K562 (cell line): ENCODE data around the gene ERICH6. TPM values are rescaled to one million over a fixed set of nuclear protein-coding genes. Genes with fewer than 3 reads are reported as not detected.

ENCODE experiments used
- BCOR ChIP-seq: fragments of 450-650 bp; IDR thresholded peaks from 2 replicates; pipeline ENCODE4 v1.6.1; 2016
- CEBPB ChIP-seq: fragments of 450-650 bp; IDR thresholded peaks from 2 replicates; pipeline ENCODE4 v1.6.1; 2016; ENCODE audit warnings: missing genetic modification characterization, missing compliant biosample characterization
- EZH2 ChIP-seq: IDR thresholded peaks from 2 replicates; pipeline ENCODE4 v1.6.1; 2012; ENCODE audit warnings: low read depth, mild to moderate bottlenecking, inconsistent platforms, low read length, borderline replicate concordance
- HDAC1 ChIP-seq, 2 experiments: fragments of 450-650 bp; IDR thresholded peaks; 2 replicates each; pipeline ENCODE4 v1.6.1; 2016 to 2017; ENCODE audit warnings: inconsistent platforms in 1 of 2, mild to moderate bottlenecking in 1 of 2, moderate library complexity in 1 of 2
- ILK ChIP-seq: fragments of 450-650 bp; IDR thresholded peaks from 2 replicates; pipeline ENCODE4 v1.6.1; 2016; ENCODE audit warnings: missing genetic modification characterization, low read depth, mild to moderate bottlenecking, missing compliant biosample characterization, moderate library complexity, borderline replicate concordance
- KLF6 ChIP-seq: fragments of 250-450 bp; sonication (Bioruptor Pico); IDR thresholded peaks from 2 replicates; pipeline ENCODE4 v1.4.0; 2020; ENCODE audit warnings: mild to moderate bottlenecking, moderate library complexity, borderline replicate concordance
- ZBTB49 ChIP-seq: sonication (generic); formaldehyde crosslinking; IDR thresholded peaks from 2 replicates; pipeline ENCODE4 v1.8.0; 2022; ENCODE audit warnings: missing genetic modification reagents, mild to moderate bottlenecking, borderline replicate concordance
- polyA plus RNA-seq, 8 experiments: library from polyadenylated mRNA; depleted of rRNA in 4 of 8; stranded (reverse) in 5 of 8; unstranded in 3 of 8; fragments of >200 nt; fragmentation: Nextera tagmentation in 2 of 8; fragmentation: Illumina TruSeq in 1 of 8; extraction: Ambion mirVana in 2 of 8; extraction: Trizol in 1 of 8; gene quantifications; 2 replicates each; pipeline versions ENCODE4 v1.2.1 to v1.2.3, GENCODE V29; 2011 to 2014; ENCODE audit warnings: inconsistent platforms in 1 of 8, missing spikeins in 1 of 8
- total RNA-seq, 7 experiments: library from RNA; depleted of rRNA in 6 of 7; stranded (reverse); fragments of >200 nt in 6 of 7; fragmentation: Illumina TruSeq in 2 of 7; extraction: Trizol in 2 of 7; gene quantifications; 2 replicates each; pipeline versions ENCODE4 v1.2.1 to v1.2.3, GENCODE V29; 2011 to 2021; ENCODE audit warnings: low replicate concordance in 1 of 7
- TF ChIP-seq, protein P1 (sequence below): IDR thresholded peaks from 2 replicates; pipeline ENCODE4 v1.6.1; 2016; ENCODE audit warnings: missing genetic modification characterization, missing compliant biosample characterization
- TF ChIP-seq, protein P2 (sequence below): fragments of 450-650 bp; IDR thresholded peaks from 2 replicates; pipeline ENCODE4 v1.6.1; 2016; ENCODE audit warnings: low read depth
- TF ChIP-seq, protein P3 (sequence below): fragments of 150-350 bp; IDR thresholded peaks from 2 replicates; pipeline ENCODE4 v1.6.1; 2014; ENCODE audit warnings: low read depth, mild to moderate bottlenecking, low read length, borderline replicate concordance

Gene ERICH6
- total and polyA plus RNA-seq, 9 of the 15 experiments (the other 6 are each of a cell fraction or from before 2014, with no cell fraction given) = not detected

GRCh38 chr3:150733936-150734794 is 30.4 kb upstream of the ERICH6 start (continued):
- TF ChIP-seq ZBTB49 (CRISPR knock-in tag) (no peak), HDAC1 (IDR thresholded peaks at IDR 0.05) (peak in 1 of 2 experiments; percentile 34; a peak in 2 of 4 replicates), CEBPB (tag) (no peak), KLF6 (CRISPR knock-in tag) (no peak), BCOR (peak; percentile 99), EZH2 (no peak), ILK (tag) (no peak)
- TF ChIP-seq, protein P1, sequence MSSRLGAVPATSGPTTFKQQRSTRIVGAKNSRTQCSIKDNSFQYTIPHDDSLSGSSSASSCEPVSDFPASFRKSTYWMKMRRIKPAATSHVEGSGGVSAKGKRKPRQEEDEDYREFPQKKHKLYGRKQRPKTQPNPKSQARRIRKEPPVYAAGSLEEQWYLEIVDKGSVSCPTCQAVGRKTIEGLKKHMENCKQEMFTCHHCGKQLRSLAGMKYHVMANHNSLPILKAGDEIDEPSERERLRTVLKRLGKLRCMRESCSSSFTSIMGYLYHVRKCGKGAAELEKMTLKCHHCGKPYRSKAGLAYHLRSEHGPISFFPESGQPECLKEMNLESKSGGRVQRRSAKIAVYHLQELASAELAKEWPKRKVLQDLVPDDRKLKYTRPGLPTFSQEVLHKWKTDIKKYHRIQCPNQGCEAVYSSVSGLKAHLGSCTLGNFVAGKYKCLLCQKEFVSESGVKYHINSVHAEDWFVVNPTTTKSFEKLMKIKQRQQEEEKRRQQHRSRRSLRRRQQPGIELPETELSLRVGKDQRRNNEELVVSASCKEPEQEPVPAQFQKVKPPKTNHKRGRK = no peak
- TF ChIP-seq, protein P2, sequence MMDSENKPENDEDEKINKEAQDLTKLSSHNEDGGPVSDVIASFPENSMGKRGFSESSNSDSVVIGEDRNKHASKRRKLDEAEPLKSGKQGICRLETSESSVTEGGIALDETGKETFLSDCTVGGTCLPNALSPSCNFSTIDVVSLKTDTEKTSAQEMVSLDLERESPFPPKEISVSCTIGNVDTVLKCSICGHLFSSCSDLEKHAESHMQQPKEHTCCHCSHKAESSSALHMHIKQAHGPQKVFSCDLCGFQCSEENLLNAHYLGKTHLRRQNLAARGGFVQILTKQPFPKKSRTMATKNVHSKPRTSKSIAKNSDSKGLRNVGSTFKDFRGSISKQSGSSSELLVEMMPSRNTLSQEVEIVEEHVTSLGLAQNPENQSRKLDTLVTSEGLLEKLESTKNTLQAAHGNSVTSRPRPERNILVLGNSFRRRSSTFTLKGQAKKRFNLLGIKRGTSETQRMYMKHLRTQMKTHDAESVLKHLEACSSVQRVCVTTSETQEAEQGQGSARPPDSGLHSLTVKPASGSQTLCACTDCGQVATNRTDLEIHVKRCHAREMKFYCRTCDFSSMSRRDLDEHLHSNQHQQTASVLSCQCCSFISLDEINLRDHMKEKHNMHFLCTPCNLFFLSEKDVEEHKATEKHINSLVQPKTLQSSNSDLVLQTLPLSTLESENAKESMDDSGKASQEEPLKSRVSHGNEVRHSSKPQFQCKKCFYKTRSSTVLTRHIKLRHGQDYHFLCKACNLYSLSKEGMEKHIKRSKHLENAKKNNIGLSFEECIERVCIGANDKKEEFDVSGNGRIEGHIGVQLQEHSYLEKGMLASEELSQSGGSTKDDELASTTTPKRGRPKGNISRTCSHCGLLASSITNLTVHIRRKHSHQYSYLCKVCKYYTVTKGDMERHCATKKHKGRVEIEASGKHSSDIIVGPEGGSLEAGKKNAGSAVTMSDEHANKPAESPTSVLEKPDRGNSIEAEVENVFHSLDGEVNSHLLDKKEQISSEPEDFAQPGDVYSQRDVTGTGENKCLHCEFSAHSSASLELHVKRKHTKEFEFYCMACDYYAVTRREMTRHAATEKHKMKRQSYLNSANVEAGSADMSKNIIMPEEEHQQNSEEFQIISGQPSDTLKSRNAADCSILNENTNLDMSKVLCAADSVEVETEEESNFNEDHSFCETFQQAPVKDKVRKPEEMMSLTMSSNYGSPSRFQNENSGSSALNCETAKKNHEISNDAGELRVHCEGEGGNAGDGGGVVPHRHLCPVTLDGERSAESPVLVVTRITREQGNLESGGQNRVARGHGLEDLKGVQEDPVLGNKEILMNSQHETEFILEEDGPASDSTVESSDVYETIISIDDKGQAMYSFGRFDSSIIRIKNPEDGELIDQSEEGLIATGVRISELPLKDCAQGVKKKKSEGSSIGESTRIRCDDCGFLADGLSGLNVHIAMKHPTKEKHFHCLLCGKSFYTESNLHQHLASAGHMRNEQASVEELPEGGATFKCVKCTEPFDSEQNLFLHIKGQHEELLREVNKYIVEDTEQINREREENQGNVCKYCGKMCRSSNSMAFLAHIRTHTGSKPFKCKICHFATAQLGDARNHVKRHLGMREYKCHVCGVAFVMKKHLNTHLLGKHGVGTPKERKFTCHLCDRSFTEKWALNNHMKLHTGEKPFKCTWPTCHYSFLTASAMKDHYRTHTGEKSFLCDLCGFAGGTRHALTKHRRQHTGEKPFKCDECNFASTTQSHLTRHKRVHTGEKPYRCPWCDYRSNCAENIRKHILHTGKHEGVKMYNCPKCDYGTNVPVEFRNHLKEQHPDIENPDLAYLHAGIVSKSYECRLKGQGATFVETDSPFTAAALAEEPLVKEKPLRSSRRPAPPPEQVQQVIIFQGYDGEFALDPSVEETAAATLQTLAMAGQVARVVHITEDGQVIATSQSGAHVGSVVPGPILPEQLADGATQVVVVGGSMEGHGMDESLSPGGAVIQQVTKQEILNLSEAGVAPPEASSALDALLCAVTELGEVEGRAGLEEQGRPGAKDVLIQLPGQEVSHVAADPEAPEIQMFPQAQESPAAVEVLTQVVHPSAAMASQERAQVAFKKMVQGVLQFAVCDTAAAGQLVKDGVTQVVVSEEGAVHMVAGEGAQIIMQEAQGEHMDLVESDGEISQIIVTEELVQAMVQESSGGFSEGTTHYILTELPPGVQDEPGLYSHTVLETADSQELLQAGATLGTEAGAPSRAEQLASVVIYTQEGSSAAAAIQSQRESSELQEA = no peak
- TF ChIP-seq, protein P3, sequence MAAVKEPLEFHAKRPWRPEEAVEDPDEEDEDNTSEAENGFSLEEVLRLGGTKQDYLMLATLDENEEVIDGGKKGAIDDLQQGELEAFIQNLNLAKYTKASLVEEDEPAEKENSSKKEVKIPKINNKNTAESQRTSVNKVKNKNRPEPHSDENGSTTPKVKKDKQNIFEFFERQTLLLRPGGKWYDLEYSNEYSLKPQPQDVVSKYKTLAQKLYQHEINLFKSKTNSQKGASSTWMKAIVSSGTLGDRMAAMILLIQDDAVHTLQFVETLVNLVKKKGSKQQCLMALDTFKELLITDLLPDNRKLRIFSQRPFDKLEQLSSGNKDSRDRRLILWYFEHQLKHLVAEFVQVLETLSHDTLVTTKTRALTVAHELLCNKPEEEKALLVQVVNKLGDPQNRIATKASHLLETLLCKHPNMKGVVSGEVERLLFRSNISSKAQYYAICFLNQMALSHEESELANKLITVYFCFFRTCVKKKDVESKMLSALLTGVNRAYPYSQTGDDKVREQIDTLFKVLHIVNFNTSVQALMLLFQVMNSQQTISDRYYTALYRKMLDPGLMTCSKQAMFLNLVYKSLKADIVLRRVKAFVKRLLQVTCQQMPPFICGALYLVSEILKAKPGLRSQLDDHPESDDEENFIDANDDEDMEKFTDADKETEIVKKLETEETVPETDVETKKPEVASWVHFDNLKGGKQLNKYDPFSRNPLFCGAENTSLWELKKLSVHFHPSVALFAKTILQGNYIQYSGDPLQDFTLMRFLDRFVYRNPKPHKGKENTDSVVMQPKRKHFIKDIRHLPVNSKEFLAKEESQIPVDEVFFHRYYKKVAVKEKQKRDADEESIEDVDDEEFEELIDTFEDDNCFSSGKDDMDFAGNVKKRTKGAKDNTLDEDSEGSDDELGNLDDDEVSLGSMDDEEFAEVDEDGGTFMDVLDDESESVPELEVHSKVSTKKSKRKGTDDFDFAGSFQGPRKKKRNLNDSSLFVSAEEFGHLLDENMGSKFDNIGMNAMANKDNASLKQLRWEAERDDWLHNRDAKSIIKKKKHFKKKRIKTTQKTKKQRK = no peak
